ENCODE results near the gene ATP2A3.

Gene ATP2A3

GRCh38 chr17:3907483-3908216 lies 56.6 kb downstream of the ATP2A3 start:
- no peak for DNase-seq (ENCODE audit: low read depth in 1 of 2, low spot score in 1 of 2)
- no peaks in the 10 kb centered on the region for H3K27me3 ChIP-seq (ENCODE audit: insufficient read depth, poor library complexity, severe bottlenecking)
- no peak overlapping the region for H3K27ac ChIP-seq (replicated peaks)
- TF ChIP-seq GABPA (IDR thresholded peaks at IDR 0.05; ENCODE audit: low read depth) (no peak), SPI1 (IDR thresholded peaks at IDR 0.05; ENCODE audit: borderline replicate concordance, low read depth) (no peak), POLR2AphosphoS5 (IDR thresholded peaks at IDR 0.05; ENCODE audit: low read depth) (no peak), REST (IDR thresholded peaks at IDR 0.05; ENCODE audit: insufficient replicate concordance, low read depth) (no peak), CTCF (IDR thresholded peaks at IDR 0.05; ENCODE audit: insufficient read depth, low read length) (no peak)
- H3K4me3 ChIP-seq (replicated peaks; ENCODE audit: insufficient read depth, low read length), result no peak overlapping the region

- H3K27me3 ChIP-seq (ENCODE audit: insufficient read depth, poor library complexity, severe bottlenecking), result no peaks in the 10 kb centered on the region
- H3K27ac ChIP-seq (replicated peaks), result no peak overlapping the region
- H3K4me3 ChIP-seq (replicated peaks; ENCODE audit: insufficient read depth, low read length), result no peak overlapping the region
- DNase-seq (ENCODE audit: low read depth in 1 of 2, low spot score in 1 of 2), result no peak
- TF ChIP-seq SPI1 (IDR thresholded peaks at IDR 0.05; ENCODE audit: borderline replicate concordance, low read depth) (no peak), GABPA (IDR thresholded peaks at IDR 0.05; ENCODE audit: low read depth) (no peak), REST (IDR thresholded peaks at IDR 0.05; ENCODE audit: insufficient replicate concordance, low read depth) (no peak), POLR2AphosphoS5 (IDR thresholded peaks at IDR 0.05; ENCODE audit: low read depth) (no peak), CTCF (IDR thresholded peaks at IDR 0.05; ENCODE audit: insufficient read depth, low read length) (no peak)
Measured at GRCh38 chr17:3906881-3907280, 57.4 kb downstream of the ATP2A3 start.

- no peak for DNase-seq (ENCODE audit: low read depth in 1 of 2, low spot score in 1 of 2)
- Histone ChIP-seq H3K27ac (replicated peaks) (no peak overlapping the region), H3K27me3 (ENCODE audit: insufficient read depth, poor library complexity, severe bottlenecking) (no peaks in the 10 kb centered on the region), H3K4me3 (replicated peaks; ENCODE audit: insufficient read depth, low read length) (no peak overlapping the region)
- no peak; the same call in 1 of the 2 replicates for TF ChIP-seq POLR2AphosphoS5 (IDR thresholded peaks at IDR 0.05; ENCODE audit: low read depth)
- TF ChIP-seq REST (IDR thresholded peaks at IDR 0.05; ENCODE audit: insufficient replicate concordance, low read depth), result no peak
- TF ChIP-seq CTCF (IDR thresholded peaks at IDR 0.05; ENCODE audit: insufficient read depth, low read length), result no peak
- no peak for TF ChIP-seq SPI1 (IDR thresholded peaks at IDR 0.05; ENCODE audit: borderline replicate concordance, low read depth)
- TF ChIP-seq GABPA (IDR thresholded peaks at IDR 0.05; ENCODE audit: low read depth), result no peak
Measured at GRCh38 chr17:3905017-3905520, 59.2 kb downstream of the ATP2A3 start.

All from HL-60 (cell line).